ENCODE data around the gene C3orf18.

Gene C3orf18

DNA sequence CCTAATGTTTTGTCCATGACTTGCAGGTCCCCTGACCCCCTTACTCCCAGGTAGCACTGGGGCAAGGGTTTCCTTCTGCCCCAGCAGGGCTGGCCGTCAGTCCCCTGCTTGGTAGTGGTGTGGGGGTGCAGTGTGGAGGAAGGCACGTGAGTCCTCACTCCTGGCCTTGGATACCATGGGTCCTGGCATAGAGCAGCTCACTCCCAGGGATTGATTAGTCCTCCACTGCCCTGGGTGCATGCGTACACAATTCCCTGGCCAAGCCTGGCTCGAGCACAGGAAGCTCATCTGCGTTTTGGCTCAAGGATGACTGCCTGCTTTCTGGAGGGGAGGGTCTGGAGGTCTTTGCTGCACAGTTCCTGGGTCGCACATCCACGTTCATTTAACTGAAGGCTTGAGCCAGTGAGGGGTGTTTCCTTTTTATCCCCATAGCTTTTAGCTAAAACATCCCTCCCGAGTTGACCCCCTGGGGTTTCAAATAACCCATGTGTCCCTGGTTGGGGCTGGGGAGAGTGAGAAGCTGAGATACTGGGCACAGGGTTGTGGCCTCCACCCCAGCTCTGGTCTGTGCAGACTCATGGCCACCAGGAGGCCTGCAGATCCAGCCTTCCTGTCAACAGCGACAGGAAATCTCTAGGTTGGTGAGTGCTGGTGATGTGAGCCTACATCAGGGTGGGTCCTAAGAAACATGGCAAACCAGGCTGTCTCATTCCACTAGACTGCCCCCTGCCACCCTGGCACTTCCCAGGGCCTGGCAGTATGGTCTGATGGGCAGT lies 13.3 kb upstream of the C3orf18 start:
- DNase-seq (ENCODE audit: low read depth): no peak

DNA sequence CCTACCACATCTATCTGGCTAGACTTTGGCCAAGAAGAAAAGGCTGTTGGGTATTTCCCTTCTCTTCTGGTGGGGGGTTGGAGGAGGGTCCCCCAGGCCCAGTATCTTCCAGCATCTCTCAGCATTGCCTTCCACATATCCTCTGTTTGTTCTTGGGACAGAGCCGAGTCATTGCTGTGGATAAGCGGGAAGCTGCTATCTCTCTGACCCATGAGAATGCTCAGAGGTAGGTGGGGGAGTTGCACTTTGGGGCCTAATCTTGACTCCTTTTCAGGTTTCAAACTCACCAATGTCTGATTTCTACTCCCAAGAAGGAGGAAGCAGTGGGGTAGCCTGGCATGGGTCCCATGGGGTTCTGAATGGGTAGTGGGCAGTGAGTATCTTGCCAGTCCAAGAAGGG lies 9.8 kb upstream of the C3orf18 start:
- no peak for DNase-seq (ENCODE audit: low read depth)

DNA sequence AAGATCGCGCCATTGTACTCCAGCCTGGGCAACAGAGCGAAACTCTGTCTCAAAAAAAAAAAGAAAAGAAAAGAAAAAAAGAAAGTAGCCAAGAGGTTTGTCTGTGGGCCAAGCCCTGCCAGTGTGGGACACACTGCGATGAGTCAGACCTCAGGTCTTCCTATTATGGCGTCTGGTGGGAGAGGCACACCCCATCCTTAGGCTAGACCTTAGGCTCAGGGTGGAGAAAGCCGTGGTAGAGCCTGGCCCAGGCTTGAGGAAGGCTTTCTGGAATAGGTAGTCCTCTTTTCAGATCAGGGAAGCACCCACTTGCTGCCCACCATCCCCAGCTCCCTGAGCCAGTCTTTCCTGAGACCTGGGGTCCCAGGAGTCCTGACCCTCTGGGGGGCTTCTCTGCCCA lies 7.8 kb upstream of the C3orf18 start:
- no peak for DNase-seq (ENCODE audit: low read depth)

DNA sequence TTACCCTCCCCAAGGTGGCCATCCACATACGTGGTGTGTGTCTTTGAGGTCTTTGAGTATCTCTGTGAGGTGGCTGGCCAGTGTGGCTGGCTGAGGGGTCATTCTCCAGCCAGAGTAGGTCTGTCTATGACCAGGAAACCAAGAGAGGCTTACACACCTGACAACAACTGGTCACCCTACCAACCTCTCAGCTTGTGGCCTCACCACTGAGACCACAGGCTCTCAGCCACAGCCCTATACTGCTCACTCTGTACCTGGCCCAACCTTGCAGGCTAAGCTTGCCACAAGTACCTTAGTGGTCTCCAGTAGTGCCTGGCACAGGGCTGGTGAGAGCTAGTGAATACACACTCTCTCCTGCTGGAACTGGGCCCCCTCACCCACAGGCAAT lies 6.9 kb upstream of the C3orf18 start:
- DNase-seq (ENCODE audit: low read depth): no peak

DNA sequence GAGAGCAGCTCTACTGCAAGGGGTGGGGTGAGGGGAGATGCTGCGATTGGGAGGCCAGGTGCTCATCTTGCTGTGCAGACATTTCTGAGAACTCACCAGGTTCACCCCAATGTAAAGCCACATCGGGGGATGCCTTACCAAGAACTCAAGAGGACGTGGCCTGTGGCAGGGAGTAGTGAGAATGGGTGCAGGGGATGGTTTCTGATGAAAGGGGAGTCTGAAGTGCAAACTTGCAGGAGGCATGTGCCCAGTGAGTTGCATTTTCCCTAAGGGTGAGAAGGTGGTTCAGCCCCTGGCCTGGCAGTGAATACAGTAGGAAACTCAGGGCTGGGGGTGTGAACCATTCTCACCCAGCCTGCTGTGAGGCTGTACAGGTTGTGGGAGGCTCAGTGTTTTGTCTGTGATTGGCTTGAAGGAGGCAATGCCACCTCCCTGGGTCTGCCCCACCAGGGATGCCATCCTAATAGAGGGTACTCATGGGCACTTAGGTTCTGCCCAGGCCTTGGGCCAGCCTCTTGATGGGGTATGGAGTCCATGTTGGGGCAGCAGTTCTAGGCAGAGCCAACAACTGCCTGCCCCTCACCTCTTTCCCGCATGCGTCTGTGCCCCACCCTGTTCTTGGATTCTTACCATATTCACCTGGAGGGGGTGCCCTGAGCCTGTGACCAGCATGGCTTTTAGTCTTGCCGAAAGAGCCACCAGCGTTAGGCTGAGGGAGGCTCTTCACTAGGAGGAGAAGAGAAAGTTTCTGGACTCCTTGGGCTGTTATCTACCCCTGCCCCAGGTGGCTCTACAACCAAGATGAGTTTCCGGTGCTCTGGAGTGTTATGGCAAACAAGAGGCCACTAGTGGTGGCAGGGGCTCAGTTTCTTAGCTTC lies 6.3 kb upstream of the C3orf18 start:
- no peak for DNase-seq (ENCODE audit: low read depth)

DNA sequence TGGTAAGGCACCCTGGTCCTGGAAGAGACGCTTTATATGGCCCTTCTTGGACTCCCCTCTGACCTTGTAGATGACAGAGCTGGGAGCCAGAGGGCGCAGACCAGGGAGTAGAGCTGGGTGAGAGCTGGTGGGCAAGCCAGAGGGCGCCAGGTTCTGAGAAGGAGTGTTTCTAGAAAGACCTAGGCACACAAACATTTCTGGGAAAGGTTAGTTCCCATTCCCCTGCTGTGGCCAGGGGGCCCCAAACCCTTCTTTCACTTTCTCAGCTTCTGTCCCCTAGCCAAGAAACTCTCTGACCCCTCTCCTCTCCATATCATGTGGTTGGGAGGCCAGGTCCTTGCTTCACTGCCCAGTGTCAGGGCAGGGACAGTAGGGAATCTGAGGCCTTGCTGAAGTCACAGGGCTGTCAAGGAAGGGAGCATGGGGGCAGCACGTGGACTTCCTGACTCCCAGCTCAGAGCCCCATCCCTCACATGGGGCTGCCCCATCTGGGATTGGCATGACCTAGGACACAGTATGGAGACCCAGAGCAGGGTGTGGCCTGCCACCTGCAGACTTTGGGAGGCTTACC lies 5.3 kb upstream of the C3orf18 start:
- no peak for DNase-seq (ENCODE audit: low read depth)

DNA sequence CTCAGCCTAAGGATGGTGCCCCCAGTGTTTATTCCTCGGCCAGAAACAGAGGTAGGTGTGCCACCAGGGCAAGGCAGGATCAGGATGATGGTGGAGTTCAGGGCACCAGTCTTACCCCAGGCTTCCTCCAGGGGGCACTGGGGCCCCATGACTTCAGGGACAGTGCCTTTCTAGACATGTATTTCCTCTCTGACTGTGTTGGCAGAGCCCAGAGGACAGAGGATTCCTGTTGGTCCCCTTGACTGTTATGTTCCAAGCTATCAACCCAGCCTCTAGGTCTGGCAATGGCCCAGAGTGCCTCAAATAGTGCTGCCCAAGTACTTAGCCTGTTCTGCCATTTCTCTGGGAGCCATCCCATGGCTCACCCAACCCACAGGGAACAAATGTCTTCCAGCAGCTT lies 4.6 kb upstream of the C3orf18 start:
- DNase-seq (ENCODE audit: low read depth): peak; percentile 71

DNA sequence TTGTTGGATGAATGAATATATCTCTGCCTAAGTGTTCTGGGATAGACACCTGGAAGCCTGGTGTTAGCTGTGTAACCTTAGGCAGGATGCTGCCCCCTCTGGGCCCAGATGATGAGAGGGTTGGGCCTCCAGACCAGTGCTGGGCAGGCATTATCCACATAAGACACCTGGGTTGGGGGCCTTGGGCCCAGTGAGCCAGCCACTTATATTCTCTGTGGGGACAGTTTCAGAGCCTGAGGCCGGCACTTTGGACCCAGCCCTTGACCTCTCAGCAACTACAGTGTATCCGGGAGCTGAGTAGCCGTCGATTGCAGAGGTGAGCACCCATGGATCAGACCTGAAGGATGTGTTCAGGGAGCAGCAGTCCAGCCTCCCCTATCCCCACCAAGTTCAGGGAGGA lies 3.9 kb upstream of the C3orf18 start:
- no peak for DNase-seq (ENCODE audit: low read depth)

DNA sequence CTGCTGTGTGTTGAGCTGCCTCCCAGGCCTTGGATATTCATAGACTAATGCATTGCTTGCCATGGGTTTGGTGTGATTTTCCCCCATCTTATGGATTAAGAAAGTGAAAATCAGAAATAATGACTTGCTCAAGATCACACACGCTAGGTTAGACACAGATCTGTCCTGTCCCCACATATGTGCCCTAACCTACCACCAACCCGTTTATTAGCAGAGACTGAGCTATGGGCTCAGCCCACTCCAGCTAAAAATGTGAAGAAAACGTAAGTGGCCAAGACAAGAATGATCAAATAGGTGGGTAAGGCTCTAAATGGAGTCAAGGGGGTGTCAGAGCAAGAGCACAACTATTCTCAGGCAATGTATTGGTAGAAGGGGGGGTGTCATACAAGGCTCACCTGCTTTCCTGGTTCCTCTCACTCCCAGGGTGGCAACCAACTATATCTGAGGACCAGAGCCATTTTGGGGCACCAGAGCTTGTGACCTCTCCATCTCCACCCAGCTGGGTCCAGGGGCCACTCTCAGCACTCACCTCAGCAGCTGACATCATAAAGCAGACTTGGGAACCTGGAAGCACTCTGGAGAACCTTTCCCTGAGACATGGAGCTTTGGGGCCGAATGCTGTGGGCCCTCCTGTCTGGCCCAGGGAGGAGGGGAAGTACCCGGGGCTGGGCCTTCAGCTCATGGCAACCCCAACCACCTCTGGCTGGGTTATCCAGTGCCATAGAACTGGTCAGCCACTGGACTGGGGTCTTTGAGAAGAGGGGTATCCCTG lies 3.1 kb upstream of the C3orf18 start:
- no peak for DNase-seq (ENCODE audit: low read depth)

DNA sequence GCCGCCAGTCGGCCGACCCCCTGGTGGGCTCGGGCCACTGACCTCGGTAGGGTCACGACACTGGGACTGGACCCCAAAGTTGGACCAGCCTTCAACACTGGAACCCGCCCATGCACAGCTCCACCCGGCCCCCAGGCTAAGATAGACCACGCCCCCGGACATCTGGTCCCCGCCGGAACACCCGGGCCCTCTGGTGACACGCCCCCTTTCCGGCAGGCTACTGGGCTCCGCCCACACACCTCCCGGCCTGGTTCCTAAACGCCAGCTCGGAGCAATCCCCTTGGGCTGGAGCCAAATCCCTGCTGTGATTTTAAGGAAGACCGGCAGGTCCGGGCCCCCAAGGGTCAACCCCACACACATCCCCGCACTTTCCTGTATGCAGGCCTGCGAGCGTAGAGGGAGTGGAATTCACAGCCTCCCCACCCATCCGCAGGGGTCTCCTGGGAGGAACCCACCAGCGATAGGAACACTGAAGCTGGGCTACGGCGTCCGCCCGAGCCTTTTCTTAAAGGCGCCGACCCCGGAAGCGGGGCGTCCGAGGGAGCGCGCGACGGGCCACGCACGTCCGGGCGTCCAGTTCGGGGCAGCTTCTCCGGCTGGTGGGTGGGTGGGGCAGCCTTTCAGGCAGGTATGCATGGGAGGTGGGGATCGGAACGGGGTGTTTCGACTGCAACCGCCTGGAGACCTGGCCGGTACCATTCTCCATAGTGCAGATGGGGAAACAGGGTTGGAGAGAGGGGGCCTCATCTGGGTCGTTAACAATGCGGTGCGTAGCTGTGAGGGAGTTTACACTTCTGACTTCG lies 1.6 kb upstream of the C3orf18 start, which contains the start of gene HEMK1:
TSS of gene HEMK1 (plus strand) at position 576 of the 803 bp plus-strand sequence. CDS start 1,583 bp downstream, outside the sequence.
- DNase-seq (ENCODE audit: low read depth): peak; percentile 88

DNA sequence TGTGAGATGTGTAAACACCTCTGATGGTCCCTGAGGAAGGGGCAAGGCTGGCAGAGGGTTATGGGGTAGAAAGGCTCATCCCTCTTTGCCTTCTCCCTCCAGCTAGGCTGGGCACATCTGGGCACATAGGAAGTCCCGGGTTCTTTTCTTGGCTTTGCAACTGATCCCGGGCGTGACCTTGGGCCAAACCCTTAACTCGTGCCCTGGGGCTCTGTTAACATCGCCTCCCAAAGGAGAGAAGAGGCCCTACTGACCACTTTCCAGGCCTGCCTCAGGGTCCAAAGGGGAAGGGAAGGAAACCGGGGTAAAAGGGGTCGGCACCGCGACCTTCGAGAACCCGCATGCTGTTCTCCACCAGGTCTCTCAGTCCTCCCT lies 549 bp downstream of the C3orf18 start:
- DNase-seq (ENCODE audit: low read depth): no peak

DNA sequence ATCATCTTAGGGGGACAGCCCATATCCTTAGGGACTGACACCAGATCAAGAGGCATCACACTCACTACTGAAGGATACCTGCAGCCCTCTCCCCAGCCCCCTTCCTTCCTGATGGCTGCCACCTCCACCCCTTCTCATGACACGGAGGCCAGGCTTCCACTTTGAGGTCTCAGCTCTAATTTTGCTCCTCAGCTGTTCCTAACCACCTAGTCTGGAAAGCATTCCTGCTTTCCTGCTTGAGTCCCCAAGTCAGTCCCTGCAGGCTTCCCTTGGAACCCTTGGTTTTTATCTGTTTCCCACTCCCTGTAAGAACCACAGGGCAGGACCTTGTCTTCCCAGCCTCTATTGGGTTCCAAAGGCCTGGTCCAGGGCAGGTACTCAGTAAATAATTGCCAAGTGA lies 3.2 kb downstream of the C3orf18 start:
- no peak for DNase-seq (ENCODE audit: low read depth)

DNA sequence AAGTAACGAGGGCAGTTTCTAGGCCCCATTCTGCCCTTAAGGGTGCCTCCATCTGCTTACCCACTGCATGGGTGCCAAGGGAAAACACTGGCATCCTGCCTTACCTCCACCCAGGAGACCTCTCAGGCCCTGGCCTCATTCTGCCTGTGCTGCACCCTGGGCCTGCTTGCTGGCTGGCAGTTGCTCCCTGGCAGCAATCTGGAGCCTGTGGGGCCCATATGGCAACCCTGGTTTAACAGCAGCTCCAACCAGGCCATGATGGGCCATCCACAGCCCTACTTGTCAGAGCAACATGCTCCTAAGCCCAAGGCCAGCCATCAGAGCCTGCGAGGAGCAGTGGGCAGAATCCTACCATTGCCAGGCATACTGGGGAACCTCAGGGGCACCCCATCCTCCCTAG lies 3.7 kb downstream of the C3orf18 start:
- DNase-seq (ENCODE audit: low read depth): no peak

DNA sequence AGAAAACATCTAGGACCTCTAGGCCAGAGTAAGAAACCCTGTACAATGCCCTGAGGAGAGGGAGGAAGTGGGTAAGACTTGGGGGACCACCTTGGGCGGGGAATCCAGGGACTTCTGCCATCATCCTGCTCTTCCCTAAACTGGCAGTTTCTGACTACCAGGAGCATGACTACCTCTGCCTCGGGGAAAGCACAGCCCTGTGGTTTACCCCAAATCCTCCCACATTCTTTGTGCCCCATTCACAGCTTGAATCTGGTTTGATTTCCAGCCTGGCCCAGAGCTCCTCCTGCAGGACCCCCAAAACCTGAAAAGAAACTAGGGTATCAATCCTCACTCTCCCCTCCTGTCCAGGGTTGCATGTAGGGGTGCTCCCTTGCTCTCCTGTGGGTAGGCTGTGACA lies 4.7 kb downstream of the C3orf18 start:
- DNase-seq (ENCODE audit: low read depth): no peak

DNA sequence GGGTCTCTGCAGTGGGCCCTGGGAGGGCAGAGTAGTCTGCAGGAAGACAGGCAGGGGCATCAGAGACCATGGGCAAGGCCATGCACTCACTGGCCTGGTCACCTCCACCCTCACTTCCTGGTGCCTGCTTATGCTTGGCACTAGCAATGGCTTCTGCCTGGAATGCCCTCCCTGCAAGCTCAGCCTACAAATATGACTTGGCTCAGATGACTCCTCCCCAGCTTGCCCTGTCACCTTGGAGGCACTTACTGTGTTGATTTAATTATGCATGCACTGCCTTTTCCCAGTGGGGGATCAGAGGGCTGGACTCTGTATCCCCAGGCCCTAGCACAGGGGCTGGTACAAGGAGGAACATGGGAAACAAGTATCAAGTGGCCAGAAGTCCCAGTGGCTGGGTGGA lies 7.8 kb downstream of the C3orf18 start:
- no peak for DNase-seq (ENCODE audit: low read depth)

DNA sequence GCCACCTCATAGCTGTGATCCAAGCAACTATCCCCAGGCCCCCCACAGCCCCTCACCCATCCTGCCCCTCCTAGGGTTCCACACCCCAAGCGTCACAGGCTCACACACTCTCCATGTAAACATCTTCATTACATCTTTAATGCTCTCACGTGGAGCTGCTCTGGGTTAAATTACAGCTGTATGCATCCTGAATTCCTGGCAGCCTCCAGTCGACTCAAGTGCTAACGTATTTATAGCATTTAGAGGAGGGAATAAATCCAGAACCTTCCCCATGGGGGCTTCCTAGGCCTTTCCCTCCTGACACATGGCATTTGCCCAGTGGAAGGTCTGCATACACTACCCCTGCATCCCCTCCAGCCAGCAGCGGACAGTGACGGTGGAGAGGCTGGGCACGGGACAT lies 9.6 kb downstream of the C3orf18 start:
- DNase-seq (ENCODE audit: low read depth): no peak

DNA sequence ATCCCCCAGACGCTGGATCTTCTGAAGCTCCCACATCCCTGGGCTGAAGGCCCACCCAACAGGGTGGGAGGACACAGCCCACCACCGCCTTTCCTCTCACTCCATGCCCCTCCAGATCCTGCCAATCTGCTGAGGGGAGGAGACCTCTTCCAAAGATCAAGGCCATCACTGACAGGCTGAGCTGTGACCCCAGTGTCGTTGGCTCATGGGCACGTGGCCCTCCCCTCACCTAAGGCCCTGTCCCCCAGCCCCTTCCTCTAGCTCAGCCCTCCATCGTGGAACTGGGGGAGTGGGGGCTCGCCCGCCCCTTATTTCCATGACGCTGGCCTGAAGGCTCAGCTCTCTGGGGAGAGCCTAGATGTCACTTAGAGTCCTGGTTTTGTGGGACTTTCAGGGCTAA lies 10.4 kb downstream of the C3orf18 start:
- no peak for DNase-seq (ENCODE audit: low read depth)

DNA sequence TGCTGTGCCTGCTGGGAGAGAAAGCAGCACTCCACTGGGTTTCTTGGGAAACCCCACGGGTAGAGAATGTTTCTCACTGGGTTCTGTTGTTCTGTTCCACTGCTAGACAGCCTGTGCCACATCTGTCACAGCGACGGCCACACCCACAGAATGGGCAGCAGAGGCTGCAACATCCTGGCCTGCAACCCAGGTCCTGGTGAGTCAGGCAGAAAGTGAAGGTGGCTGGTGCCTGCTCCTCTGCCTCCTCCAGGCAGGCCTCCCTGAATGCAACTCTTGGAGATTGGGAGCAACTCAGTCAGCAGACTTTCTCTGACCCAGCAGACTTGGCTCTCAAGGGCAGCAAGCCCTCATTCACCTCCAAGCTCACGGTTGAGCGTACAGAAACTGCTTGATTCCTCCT lies 13.0 kb downstream of the C3orf18 start:
- DNase-seq (ENCODE audit: low read depth): no peak

DNA sequence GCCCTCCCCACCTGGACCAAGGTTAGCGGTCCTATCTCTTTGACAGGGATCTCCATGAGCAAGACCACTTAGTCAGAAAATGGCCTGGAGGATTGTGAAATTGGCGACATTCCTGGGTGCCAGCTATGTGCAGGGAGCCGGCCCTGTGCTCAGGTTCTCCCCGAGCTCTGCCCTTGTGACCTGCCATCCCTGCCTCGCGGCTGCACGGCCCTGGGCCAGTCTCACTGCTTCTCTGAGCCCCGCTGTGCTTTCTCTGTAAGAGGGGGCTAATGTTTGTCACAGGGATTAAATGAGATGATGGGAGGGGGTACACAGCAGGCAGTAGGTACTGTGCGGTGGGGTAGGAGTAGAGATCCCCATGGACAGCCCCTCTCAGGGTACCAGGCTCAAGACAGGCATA lies 14.9 kb downstream of the C3orf18 start:
- no peak for DNase-seq (ENCODE audit: low read depth)

DNA sequence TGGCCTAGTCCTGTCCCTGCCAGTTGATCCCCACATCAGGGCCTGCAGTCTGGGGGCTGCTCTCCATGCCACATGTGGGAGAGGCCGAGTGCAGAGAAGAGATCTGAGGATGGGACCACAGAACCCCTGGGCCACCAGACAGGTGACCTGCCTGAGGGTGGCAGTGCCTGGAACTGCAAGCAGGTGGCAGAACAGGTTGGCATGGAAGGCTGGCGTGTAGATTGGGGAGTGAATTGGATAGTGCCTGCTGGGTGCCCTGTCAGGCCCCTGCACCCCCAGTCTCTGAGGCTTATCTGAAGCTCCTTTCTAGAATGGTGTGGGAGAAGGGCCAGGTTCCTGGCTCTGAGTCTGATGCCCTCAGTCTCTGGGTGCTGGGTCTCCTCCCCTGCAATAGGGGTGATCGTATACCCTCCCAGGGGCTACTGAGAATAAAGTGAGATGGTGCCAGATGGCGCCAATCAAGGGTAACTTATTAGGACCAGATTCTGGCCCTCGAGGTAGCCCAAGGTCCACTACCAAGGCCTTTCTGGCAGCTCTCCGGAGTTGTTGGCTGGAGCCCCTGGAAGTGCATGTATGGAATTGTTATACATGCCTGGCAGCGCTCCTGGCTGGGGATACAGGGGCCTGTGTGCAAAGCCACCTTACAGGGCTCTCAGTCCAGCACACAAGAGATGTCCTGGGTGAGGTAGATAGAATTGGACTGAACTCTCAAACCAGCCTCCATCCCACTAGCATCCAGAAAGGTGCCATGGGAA lies 15.7 kb downstream of the C3orf18 start:
- no peak for DNase-seq (ENCODE audit: low read depth)
